DOHH2 (cell line): ENCODE data around the gene NKX3-2.

Source experiments
- H3F3A ChIP-seq: fragments of 200-600 bp; sonication (generic), shearing (Covaris generic); 2 replicates; pipeline ENCODE4 v1.6.0; 2016; ENCODE audit warnings: antibody characterized with exemption, mild to moderate bottlenecking; ENCODE audit not compliant: control insufficient read depth, insufficient read depth
- H3K27ac ChIP-seq: fragments of 200-600 bp; sonication (generic); 2 replicates; pipeline ENCODE4 v1.5.1; 2014; ENCODE audit warnings: low read depth, mild to moderate bottlenecking, low read length, moderate library complexity
- H3K27me3 ChIP-seq: fragments of 200-600 bp; sonication (generic); 2 replicates; pipeline ENCODE4 v1.6.1; 2014; ENCODE audit warnings: mild to moderate bottlenecking, low read length, mixed read lengths; ENCODE audit not compliant: control insufficient read depth
- H3K36me3 ChIP-seq: fragments of 200-600 bp; sonication (generic); 2 replicates; pipeline ENCODE4 v1.6.1; 2014; ENCODE audit warnings: mild to moderate bottlenecking, low read length, moderate library complexity, mixed read lengths; ENCODE audit not compliant: control insufficient read depth
- H3K4me1 ChIP-seq: fragments of 200-600 bp; sonication (generic); 2 replicates; pipeline ENCODE4 v1.6.1; 2014; ENCODE audit warnings: mild to moderate bottlenecking, low read length, mixed read lengths; ENCODE audit not compliant: control insufficient read depth
- H3K4me2 ChIP-seq: fragments of 200-600 bp; sonication (generic); 2 replicates; pipeline ENCODE4 v1.6.0; 2014; ENCODE audit warnings: mild to moderate bottlenecking, low read length, moderate library complexity
- H3K4me3 ChIP-seq: fragments of 200-600 bp; sonication (generic); 2 replicates; pipeline ENCODE4 v1.5.1; 2014; ENCODE audit warnings: mild to moderate bottlenecking, low read length, mixed read lengths
- H3K79me2 ChIP-seq: fragments of 200-600 bp; sonication (generic); 2 replicates; pipeline ENCODE4 v1.6.1; 2014; ENCODE audit warnings: mild to moderate bottlenecking, low read length, mixed read lengths; ENCODE audit not compliant: control insufficient read depth
- H3K9me2 ChIP-seq: fragments of 200-600 bp; sonication (generic); replicated peaks from 2 replicates; pipeline ENCODE4 v1.6.1; 2014; ENCODE audit warnings: mild to moderate bottlenecking, low read length, mixed read lengths; ENCODE audit not compliant: control insufficient read depth
- H3K9me3 ChIP-seq: fragments of 200-600 bp; sonication (generic); 2 replicates; pipeline ENCODE4 v1.6.1; 2014; ENCODE audit warnings: antibody characterized with exemption, low read length, mixed read lengths; ENCODE audit not compliant: control insufficient read depth, insufficient read depth
- H4K20me1 ChIP-seq: fragments of 200-600 bp; sonication (generic); 2 replicates; pipeline ENCODE4 v1.6.0; 2014; ENCODE audit warnings: low read depth, mild to moderate bottlenecking, antibody characterized with exemption, low read length, moderate library complexity; ENCODE audit not compliant: control insufficient read depth, insufficient read depth
- EZH2phosphoT487 ChIP-seq: fragments of 200-600 bp; sonication (generic); IDR thresholded peaks from 2 replicates; pipeline ENCODE4 v1.6.1; 2017; ENCODE audit warnings: borderline replicate concordance, mild to moderate bottlenecking, antibody characterized with exemption, low read length, moderate library complexity, mixed read lengths
- TF ChIP-seq, protein P1 (sequence below): fragments of 200-600 bp; sonication (generic); IDR thresholded peaks from one replicate; pipeline ENCODE4 v1.5.1; 2014; ENCODE audit warnings: antibody characterized with exemption, mild to moderate bottlenecking, low read depth, low read length; ENCODE audit not compliant: poor library complexity, severe bottlenecking

Gene NKX3-2

DNA sequence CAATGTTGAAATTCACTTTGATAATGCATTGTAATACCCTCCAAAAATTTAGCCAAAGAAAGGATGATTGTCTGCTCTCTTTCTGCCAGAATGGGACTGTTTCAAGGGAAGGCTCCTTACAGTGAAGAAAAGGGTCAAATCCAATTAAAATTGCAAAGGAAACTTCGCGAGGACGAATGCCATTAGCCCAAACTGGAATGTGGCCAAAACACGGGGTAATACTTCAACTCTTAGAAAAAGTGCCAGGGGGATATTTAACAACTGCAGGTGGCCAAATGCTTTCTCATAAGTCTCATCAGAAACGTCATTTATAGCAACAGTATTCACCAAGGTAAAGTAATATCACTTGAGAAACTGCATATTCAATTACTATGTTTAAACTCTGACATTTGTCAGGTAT is 29.0 kb downstream of the NKX3-2 start:
- Histone ChIP-seq H3K4me2 (no peak overlapping the region), H3F3A (no peaks in the 10 kb centered on the region), H3K36me3 (no peaks in the 10 kb centered on the region), H3K27me3 (0 out of 2 replicates have a peak, but pooled peaks cover 6% of the 10 kb centered on the region), H3K9me3 (no peaks in the 10 kb centered on the region), H3K4me1 (no peaks in the 10 kb centered on the region), H4K20me1 (no peaks in the 10 kb centered on the region), H3K79me2 (no peaks in the 10 kb centered on the region), H3K27ac (no peak overlapping the region), H3K9me2 (no peaks in the 10 kb centered on the region), H3K4me3 (no peak overlapping the region)
- TF ChIP-seq, protein P1, sequence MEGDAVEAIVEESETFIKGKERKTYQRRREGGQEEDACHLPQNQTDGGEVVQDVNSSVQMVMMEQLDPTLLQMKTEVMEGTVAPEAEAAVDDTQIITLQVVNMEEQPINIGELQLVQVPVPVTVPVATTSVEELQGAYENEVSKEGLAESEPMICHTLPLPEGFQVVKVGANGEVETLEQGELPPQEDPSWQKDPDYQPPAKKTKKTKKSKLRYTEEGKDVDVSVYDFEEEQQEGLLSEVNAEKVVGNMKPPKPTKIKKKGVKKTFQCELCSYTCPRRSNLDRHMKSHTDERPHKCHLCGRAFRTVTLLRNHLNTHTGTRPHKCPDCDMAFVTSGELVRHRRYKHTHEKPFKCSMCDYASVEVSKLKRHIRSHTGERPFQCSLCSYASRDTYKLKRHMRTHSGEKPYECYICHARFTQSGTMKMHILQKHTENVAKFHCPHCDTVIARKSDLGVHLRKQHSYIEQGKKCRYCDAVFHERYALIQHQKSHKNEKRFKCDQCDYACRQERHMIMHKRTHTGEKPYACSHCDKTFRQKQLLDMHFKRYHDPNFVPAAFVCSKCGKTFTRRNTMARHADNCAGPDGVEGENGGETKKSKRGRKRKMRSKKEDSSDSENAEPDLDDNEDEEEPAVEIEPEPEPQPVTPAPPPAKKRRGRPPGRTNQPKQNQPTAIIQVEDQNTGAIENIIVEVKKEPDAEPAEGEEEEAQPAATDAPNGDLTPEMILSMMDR = no peak
- no peak for TF ChIP-seq EZH2phosphoT487

DNA sequence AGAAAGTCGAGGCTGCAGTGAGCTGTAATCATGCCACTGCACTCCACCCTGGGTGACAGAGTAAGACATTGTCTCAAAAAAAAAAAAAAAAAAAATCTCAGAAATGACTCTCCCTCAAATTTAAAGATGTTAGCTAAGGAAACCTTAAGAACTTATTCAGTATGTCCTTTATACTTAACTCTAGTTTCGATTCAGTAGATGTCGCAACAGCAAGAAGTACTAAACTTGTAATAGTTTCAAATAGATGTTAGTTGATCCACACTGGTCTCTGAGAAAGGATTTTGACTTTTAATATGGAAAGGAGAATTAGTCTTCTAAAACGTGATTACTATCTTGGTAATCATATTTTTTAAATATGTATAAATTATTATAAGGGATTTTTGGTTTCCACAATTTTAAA is 29.6 kb downstream of the NKX3-2 start:
- Histone ChIP-seq H4K20me1 (no peaks in the 10 kb centered on the region), H3K9me2 (no peaks in the 10 kb centered on the region), H3K27me3 (0 out of 2 replicates have a peak, but pooled peaks cover 6% of the 10 kb centered on the region), H3F3A (no peaks in the 10 kb centered on the region), H3K27ac (no peak overlapping the region), H3K4me3 (no peak overlapping the region), H3K9me3 (no peaks in the 10 kb centered on the region), H3K4me2 (no peak overlapping the region), H3K36me3 (no peaks in the 10 kb centered on the region), H3K79me2 (no peaks in the 10 kb centered on the region), H3K4me1 (no peaks in the 10 kb centered on the region)
- TF ChIP-seq, protein P1 = no peak
- TF ChIP-seq EZH2phosphoT487 = no peak

DNA sequence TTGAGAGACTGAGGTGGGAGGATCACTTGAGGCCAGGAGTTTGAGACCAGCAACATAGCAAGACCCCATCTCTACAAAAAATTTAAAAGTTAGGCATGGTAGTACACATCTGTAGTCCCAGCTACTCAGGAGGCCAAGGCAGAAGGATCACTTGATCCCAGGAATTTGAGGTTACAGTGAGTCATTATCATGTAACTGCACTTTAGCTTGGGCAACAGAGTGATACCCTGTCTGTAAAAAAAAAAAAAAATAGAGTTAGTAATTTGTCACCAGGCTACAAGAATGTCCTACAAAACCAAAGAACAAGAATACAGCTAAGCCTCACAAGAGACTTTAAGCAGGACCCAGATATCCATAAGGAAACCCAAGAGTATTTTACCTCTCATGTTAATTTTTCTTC is 33.2 kb downstream of the NKX3-2 start:
- Histone ChIP-seq H3K4me2 (no peak overlapping the region), H3K79me2 (no peaks in the 10 kb centered on the region)

More for the DNA sequence above, 33.2 kb downstream of the NKX3-2 start:
- no peaks in the 10 kb centered on the region; the same call in 1 of the 2 replicates for H3K27me3 ChIP-seq
- H4K20me1 ChIP-seq = no peaks in the 10 kb centered on the region
- no peaks in the 10 kb centered on the region for H3F3A ChIP-seq
- no peaks in the 10 kb centered on the region for H3K9me3 ChIP-seq
- no peaks in the 10 kb centered on the region for H3K36me3 ChIP-seq
- H3K4me3 ChIP-seq = no peak overlapping the region
- TF ChIP-seq EZH2phosphoT487 = no peak
- TF ChIP-seq, protein P1 = no peak
- H3K4me1 ChIP-seq = no peaks in the 10 kb centered on the region
- no peak overlapping the region for H3K27ac ChIP-seq
- H3K9me2 ChIP-seq = no peaks in the 10 kb centered on the region
